ENCODE data around the gene MYF6. TPM values are rescaled to one million over a fixed set of nuclear protein-coding genes. Genes with fewer than 3 reads are reported as not detected.

Gene MYF6
- total and polyA plus RNA-seq, 2 of the 13 experiments (the other 11 are each of a cell fraction or from before 2014, with no cell fraction given): not detected

DNA sequence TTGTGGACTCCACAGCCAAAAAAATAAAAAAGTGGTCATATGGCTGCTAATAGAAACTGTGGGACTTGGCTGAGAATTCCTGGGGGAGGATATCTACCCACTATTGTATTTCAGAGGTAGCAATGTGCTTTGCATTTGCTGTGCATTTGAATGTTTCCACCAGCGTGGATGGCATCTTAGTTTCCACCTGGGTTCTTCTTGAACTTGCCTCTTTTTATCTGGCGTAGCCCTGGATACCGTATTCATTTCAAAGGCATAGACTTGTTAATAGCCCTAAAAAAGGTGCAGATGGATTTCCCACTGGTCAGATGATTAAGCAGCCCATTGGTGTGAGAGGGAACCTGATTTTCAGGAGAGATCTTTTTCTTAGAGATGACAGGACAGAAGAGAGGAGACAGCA lies 7.4 kb downstream of the MYF6 start:
- FAIRE-seq: no peak

More for the DNA sequence above, 7.4 kb downstream of the MYF6 start:
- no peaks in the 10 kb centered on the region for H4K20me1 ChIP-seq (ENCODE audit: insufficient read depth, low read length)
- no peak overlapping the region for H2AFZ ChIP-seq (ENCODE audit: low read length)
- 67% methylated on average over 3 of the region's 3 CpGs for WGBS (ENCODE audit: low lambda C conversion rate)
- H3K4me1 ChIP-seq (ENCODE audit: insufficient read depth, low read length): no peaks in the 10 kb centered on the region
- POLR2A ChIA-PET: no interaction called here
- no peaks in the 10 kb centered on the region for H3K79me2 ChIP-seq (ENCODE audit: insufficient read depth, low read length)
- H3K4me2 ChIP-seq (ENCODE audit: low read depth, low read length): no peak overlapping the region
- CTCF ChIA-PET (ENCODE audit: low intra/inter-chr PET ratio, low total read pairs): no interaction called here
- DNase-seq (ENCODE audit: low spot score): no peak
- intact Hi-C loops (cut with micrococcal nuclease; ENCODE audit: unreplicated experiment): no loop called here
- no peak overlapping the region for H3K4me3 ChIP-seq (replicated peaks in 1 of 3; ENCODE audit: insufficient read depth in 1 of 3, low read depth in 2 of 3, low read length in 3 of 3)
- H3K9me3 ChIP-seq (ENCODE audit: low read length): no peaks in the 10 kb centered on the region
- H3K9ac ChIP-seq (ENCODE audit: insufficient read depth, low read depth, low read length): no peak overlapping the region
- BruUV-seq (replicated peaks): no TSS peak
- no peak for ATAC-seq
- TF ChIP-seq NFAT5 (CRISPR knock-in tag; IDR thresholded peaks at IDR 0.05): no peak
- no peak for TF ChIP-seq ZFY (CRISPR knock-in tag; IDR thresholded peaks at IDR 0.05)
- TF ChIP-seq ATF7 (IDR thresholded peaks at IDR 0.05): no peak
- no peak for TF ChIP-seq ATF7 (CRISPR knock-in tag; IDR thresholded peaks at IDR 0.05)
- no peak for TF ChIP-seq ZNF724P (CRISPR knock-in tag; IDR thresholded peaks at IDR 0.05; ENCODE audit: borderline replicate concordance)
- no peak for TF ChIP-seq MYC (CRISPR knock-in tag; IDR thresholded peaks at IDR 0.05; ENCODE audit: borderline replicate concordance)
- no peak for TF ChIP-seq NCOA1 (CRISPR knock-in tag; IDR thresholded peaks at IDR 0.05)
- TF ChIP-seq, protein P1, sequence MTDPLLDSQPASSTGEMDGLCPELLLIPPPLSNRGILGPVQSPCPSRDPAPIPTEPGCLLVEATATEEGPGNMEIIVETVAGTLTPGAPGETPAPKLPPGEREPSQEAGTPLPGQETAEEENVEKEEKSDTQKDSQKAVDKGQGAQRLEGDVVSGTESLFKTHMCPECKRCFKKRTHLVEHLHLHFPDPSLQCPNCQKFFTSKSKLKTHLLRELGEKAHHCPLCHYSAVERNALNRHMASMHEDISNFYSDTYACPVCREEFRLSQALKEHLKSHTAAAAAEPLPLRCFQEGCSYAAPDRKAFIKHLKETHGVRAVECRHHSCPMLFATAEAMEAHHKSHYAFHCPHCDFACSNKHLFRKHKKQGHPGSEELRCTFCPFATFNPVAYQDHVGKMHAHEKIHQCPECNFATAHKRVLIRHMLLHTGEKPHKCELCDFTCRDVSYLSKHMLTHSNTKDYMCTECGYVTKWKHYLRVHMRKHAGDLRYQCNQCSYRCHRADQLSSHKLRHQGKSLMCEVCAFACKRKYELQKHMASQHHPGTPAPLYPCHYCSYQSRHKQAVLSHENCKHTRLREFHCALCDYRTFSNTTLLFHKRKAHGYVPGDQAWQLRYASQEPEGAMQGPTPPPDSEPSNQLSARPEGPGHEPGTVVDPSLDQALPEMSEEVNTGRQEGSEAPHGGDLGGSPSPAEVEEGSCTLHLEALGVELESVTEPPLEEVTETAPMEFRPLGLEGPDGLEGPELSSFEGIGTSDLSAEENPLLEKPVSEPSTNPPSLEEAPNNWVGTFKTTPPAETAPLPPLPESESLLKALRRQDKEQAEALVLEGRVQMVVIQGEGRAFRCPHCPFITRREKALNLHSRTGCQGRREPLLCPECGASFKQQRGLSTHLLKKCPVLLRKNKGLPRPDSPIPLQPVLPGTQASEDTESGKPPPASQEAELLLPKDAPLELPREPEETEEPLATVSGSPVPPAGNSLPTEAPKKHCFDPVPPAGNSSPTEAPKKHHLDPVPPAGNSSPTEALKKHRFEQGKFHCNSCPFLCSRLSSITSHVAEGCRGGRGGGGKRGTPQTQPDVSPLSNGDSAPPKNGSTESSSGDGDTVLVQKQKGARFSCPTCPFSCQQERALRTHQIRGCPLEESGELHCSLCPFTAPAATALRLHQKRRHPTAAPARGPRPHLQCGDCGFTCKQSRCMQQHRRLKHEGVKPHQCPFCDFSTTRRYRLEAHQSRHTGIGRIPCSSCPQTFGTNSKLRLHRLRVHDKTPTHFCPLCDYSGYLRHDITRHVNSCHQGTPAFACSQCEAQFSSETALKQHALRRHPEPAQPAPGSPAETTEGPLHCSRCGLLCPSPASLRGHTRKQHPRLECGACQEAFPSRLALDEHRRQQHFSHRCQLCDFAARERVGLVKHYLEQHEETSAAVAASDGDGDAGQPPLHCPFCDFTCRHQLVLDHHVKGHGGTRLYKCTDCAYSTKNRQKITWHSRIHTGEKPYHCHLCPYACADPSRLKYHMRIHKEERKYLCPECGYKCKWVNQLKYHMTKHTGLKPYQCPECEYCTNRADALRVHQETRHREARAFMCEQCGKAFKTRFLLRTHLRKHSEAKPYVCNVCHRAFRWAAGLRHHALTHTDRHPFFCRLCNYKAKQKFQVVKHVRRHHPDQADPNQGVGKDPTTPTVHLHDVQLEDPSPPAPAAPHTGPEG (CRISPR knock-in tag; IDR thresholded peaks at IDR 0.05): no peak
- no peak for TF ChIP-seq ZNF343 (CRISPR knock-in tag; IDR thresholded peaks at IDR 0.05)
- no peak for TF ChIP-seq KMT2A (CRISPR knock-in tag; IDR thresholded peaks at IDR 0.05)
- TF ChIP-seq KLF16 (CRISPR knock-in tag; IDR thresholded peaks at IDR 0.05): no peak
- TF ChIP-seq ZSCAN9 (CRISPR knock-in tag; IDR thresholded peaks at IDR 0.05; ENCODE audit: borderline replicate concordance): no peak
- TF ChIP-seq ZNF749 (CRISPR knock-in tag; IDR thresholded peaks at IDR 0.05; ENCODE audit: borderline replicate concordance): no peak
- H3K36me3 ChIP-seq (replicated peaks in 1 of 2; ENCODE audit: control insufficient read depth in 1 of 2, insufficient read depth in 2 of 2, low read length in 2 of 2): no peaks in the 10 kb centered on the region
- peaks cover 0 to 3% of the 10 kb centered on the region in 2 experiments; a peak in 2 of 5 replicates for H3K27me3 ChIP-seq (ENCODE audit: control insufficient read depth in 1 of 2, insufficient read depth in 2 of 2, low read length in 2 of 2)
- in situ Hi-C loops (cut with HindIII; ENCODE audit: extremely low pct_ligation_motif_present, low pct_unique_long_range_greater_than_20kb): no loop called here
- H3K27ac ChIP-seq (ENCODE audit: extremely low read length, insufficient read depth, low read length): no peak overlapping the region
